Raji (cell line): ENCODE results near the gene LTBP1.

ENCODE experiments used
- POLR2A ChIP-seq: IDR thresholded peaks from 2 replicates; pipeline ENCODE4 v1.6.1; 2011; ENCODE audit warnings: low read depth, low read length, control low read depth; ENCODE audit not compliant: insufficient read depth

The LTBP1 gene

GRCh38 chr2:33230842-33231241, 284.1 kb downstream of the LTBP1 start:
- no peak for TF ChIP-seq POLR2A

- no peak for TF ChIP-seq POLR2A
Observed at GRCh38 chr2:33236482-33237385, 290.0 kb downstream of the LTBP1 start.

- TF ChIP-seq POLR2A, result no peak
Observed at GRCh38 chr2:33238111-33238510, 291.4 kb downstream of the LTBP1 start.

- no peak for TF ChIP-seq POLR2A
Observed at GRCh38 chr2:33240178-33240577, 293.4 kb downstream of the LTBP1 start.

GRCh38 chr2:33241072-33241471, 294.3 kb downstream of the LTBP1 start:
- TF ChIP-seq POLR2A, result no peak

GRCh38 chr2:33241581-33241980, 294.8 kb downstream of the LTBP1 start:
- no peak for TF ChIP-seq POLR2A

- TF ChIP-seq POLR2A, result no peak
Observed at GRCh38 chr2:33242845-33243244, 296.1 kb downstream of the LTBP1 start.

- TF ChIP-seq POLR2A, result no peak
Observed at GRCh38 chr2:33246432-33246831, 299.7 kb downstream of the LTBP1 start.

- no peak for TF ChIP-seq POLR2A
Observed at GRCh38 chr2:33247365-33247764, 300.6 kb downstream of the LTBP1 start.

GRCh38 chr2:33250417-33251029, 303.8 kb downstream of the LTBP1 start:
- TF ChIP-seq POLR2A, result no peak

GRCh38 chr2:33256162-33256755, 309.5 kb downstream of the LTBP1 start:
- no peak for TF ChIP-seq POLR2A

GRCh38 chr2:33258387-33258786, 311.6 kb downstream of the LTBP1 start:
- no peak for TF ChIP-seq POLR2A

GRCh38 chr2:33262097-33262496, 315.3 kb downstream of the LTBP1 start:
- TF ChIP-seq POLR2A, result no peak

- TF ChIP-seq POLR2A, result no peak
Observed at GRCh38 chr2:33264766-33265165, 318.0 kb downstream of the LTBP1 start.

GRCh38 chr2:33265584-33266338, 319.0 kb downstream of the LTBP1 start:
- TF ChIP-seq POLR2A, result no peak
